A673 (cell line): ENCODE measurements around the gene PKD1. TPM values are rescaled to one million over a fixed set of nuclear protein-coding genes. Genes with fewer than 3 reads are reported as not detected.

Experiments used
- BruUV-seq: library from RNA; stranded (reverse); fragments of 400-500 nt; replicated peaks from 2 replicates; lab custom pipeline; 2021; lab: Mats Ljungman, UMichigan
- CTCF ChIA-PET: fragments of 300-600 bp; sonication (Branson Sonifier 250); formaldehyde crosslinking; loops from one replicate; lab custom pipeline; 2022; ENCODE audit warnings: antibody characterized with exemption; lab: Charles Lee
- POLR2A ChIA-PET: fragments of 300-600 bp; sonication (Branson Sonifier 250); formaldehyde crosslinking; loops from one replicate; lab custom pipeline; 2022; ENCODE audit warnings: antibody characterized with exemption; ENCODE audit not compliant: low non-redundant PET; lab: Charles Lee
- DNase-seq: peaks from one replicate; pipeline ENCODE4 v3.0.0-alpha.2; 2015; ENCODE audit warnings: low spot score
- H3K27ac ChIP-seq: fragments of 200-600 bp; sonication (generic); 2 replicates; pipeline ENCODE4 v1.5.1; 2016; ENCODE audit warnings: mixed run types, low read depth, mild to moderate bottlenecking, mixed read lengths, antibody characterized with exemption, low read length; ENCODE audit not compliant: poor library complexity, severe bottlenecking
- H3K27me3 ChIP-seq: fragments of 200-600 bp; sonication (generic); replicated peaks from 2 replicates; pipeline ENCODE4 v1.6.1; 2017; ENCODE audit warnings: mixed run types, low read depth, mild to moderate bottlenecking, mixed read lengths, antibody characterized with exemption, low read length; ENCODE audit not compliant: insufficient read depth, poor library complexity
- H3K36me3 ChIP-seq: fragments of 200-600 bp; sonication (generic); 2 replicates; pipeline ENCODE4 v1.6.1; 2016; ENCODE audit warnings: mixed run types, mild to moderate bottlenecking, mixed read lengths, antibody characterized with exemption, low read length; ENCODE audit not compliant: insufficient read depth, poor library complexity, severe bottlenecking
- H3K4me1 ChIP-seq: fragments of 200-600 bp; sonication (generic); 2 replicates; pipeline ENCODE4 v1.6.1; 2017; ENCODE audit warnings: mixed run types, mild to moderate bottlenecking, mixed read lengths, antibody characterized with exemption, low read length; ENCODE audit not compliant: insufficient read depth, poor library complexity, severe bottlenecking
- H3K4me3 ChIP-seq: fragments of 200-600 bp; sonication (generic); 2 replicates; pipeline ENCODE4 v1.5.1; 2016; ENCODE audit warnings: low read depth, mixed run types, mild to moderate bottlenecking, mixed read lengths, low read length; ENCODE audit not compliant: poor library complexity, severe bottlenecking
- H3K9me3 ChIP-seq: fragments of 200-600 bp; sonication (generic); 2 replicates; pipeline ENCODE4 v1.6.1; 2016; ENCODE audit warnings: mixed run types, low read depth, mild to moderate bottlenecking, mixed read lengths, antibody characterized with exemption, low read length; ENCODE audit not compliant: poor library complexity, severe bottlenecking
- CTCF ChIP-seq: fragments of 300-800, 200-600 bp; sonication (generic); conservative IDR thresholded peaks from 2 replicates; pipeline ENCODE4 v1.5.1; 2017; ENCODE audit warnings: low read depth, mild to moderate bottlenecking, antibody characterized with exemption, low read length, moderate library complexity, mixed read lengths
- EZH2 ChIP-seq: fragments of 200-600 bp; sonication (generic); IDR thresholded peaks from 2 replicates; pipeline ENCODE4 v1.6.1; 2017; ENCODE audit warnings: borderline replicate concordance, low read depth, mild to moderate bottlenecking, mixed read lengths, antibody characterized with exemption, low read length; ENCODE audit not compliant: poor library complexity, severe bottlenecking
- intact Hi-C: fragments of 100-400 bp; cut with micrococcal nuclease; formaldehyde crosslinking; loops from one replicate; pipeline ENCODE4 v1.10.0; 2022; ENCODE audit not compliant: unreplicated experiment
- total RNA-seq: library from RNA; stranded (reverse); gene quantifications from 2 replicates; pipeline ENCODE4 v1.2.3, GENCODE V29; 2021

The PKD1 gene
- total RNA-seq, 1 experiment from 2014 or later: 121 TPM

GRCh38 chr16:2155091-2155950, 19.6 kb upstream of the PKD1 start, which contains the start of gene TRAF7:
TRAF7 (plus strand) TSS chr16:2155782; CDS start chr16:2163921, 8,139 bp downstream.
- CTCF ChIA-PET: interaction anchor here (0.7 kb wide), 1 partner anchor 1475 kb away, joined by 3 read pairs; the partner anchor contains the start of gene STUB1
- peak; percentile 100 for DNase-seq
- no TSS peak for BruUV-seq
- peaks cover 57% of the 10 kb centered on the region for H3K4me1 ChIP-seq
- no peaks in the 10 kb centered on the region for H3K27me3 ChIP-seq
- peak within 1 kb of the TSS; percentile 92 for H3K27ac ChIP-seq
- POLR2A ChIA-PET: interaction anchor here (0.6 to 1.1 kb wide), 12 partner anchors 8 to 985 kb away, joined by 3 to 23 read pairs (median 5); partner anchors contain the start of gene NPW
- intact Hi-C loops: loop anchor here (5.0 kb wide), 1 partner anchor 67 kb away; the partner anchor contains the start of gene E4F1
- H3K36me3 ChIP-seq: peaks cover 40% of the 10 kb centered on the region
- TF ChIP-seq EZH2: no peak
- TF ChIP-seq CTCF: no peak
- no peaks in the 10 kb centered on the region for H3K9me3 ChIP-seq
- peak within 1 kb of the TSS; percentile 91 for H3K4me3 ChIP-seq

GRCh38 chr16:2154533-2155090, 18.9 kb upstream of the PKD1 start:
- TF ChIP-seq CTCF (no peak), EZH2 (no peak)
- H3K4me1 ChIP-seq: peaks cover 61% of the 10 kb centered on the region
- peaks cover 40% of the 10 kb centered on the region for H3K36me3 ChIP-seq
- intact Hi-C loops: loop anchor here (5.0 kb wide), 2 partner anchors 68 to 132 kb away; partner anchors contain the start of gene E4F1
- POLR2A ChIA-PET: interaction anchor here (1.0 kb wide), 1 partner anchor 11 kb away, joined by 6 read pairs; no protein-coding TSS in a partner anchor
- H3K27ac ChIP-seq: peak overlapping the region; percentile 92
- H3K4me3 ChIP-seq: peak overlapping the region; percentile 91
- CTCF ChIA-PET: interaction anchor here (0.7 kb wide), 1 partner anchor 1474 kb away, joined by 3 read pairs; the partner anchor contains the start of gene STUB1
- no peak for DNase-seq
- BruUV-seq: TSS peak; percentile 90
- no peaks in the 10 kb centered on the region for H3K9me3 ChIP-seq
- H3K27me3 ChIP-seq: no peaks in the 10 kb centered on the region
